ENCODE data around the gene TRPC6.

- TF ChIP-seq CTCF (IDR thresholded peaks at IDR 0.05; ENCODE audit: poor library complexity) = no peak
- TF ChIP-seq EZH2 (IDR thresholded peaks at IDR 0.05; ENCODE audit: borderline replicate concordance) = no peak
Measured at GRCh38 chr11:101438126-101438525, 145.7 kb downstream of the TRPC6 start.

Data from hepatocyte (in vitro differentiated cells).